Neuronal stem cell (in vitro differentiated cells): ENCODE results near the gene IGF1R.
A peak's percentile ranks its signal among the peaks of the same experiment; 100 is the strongest.

ENCODE experiments used
- DNase-seq: peaks from one replicate; pipeline ENCODE4 v3.0.0-alpha.2; 2013; ENCODE audit warnings: low spot score
- H2AFZ ChIP-seq: one replicate; pipeline ENCODE4 v1.6.1; 2013; ENCODE audit warnings: mild to moderate bottlenecking, low read length, inconsistent platforms
- H2AK5ac ChIP-seq: 2 replicates; pipeline ENCODE4 v1.6.1; 2013; ENCODE audit warnings: low read depth, mild to moderate bottlenecking, inconsistent platforms, low read length, moderate library complexity, mixed read lengths
- H2BK120ac ChIP-seq: 2 replicates; pipeline ENCODE4 v1.6.1; 2013; ENCODE audit warnings: low read depth, mild to moderate bottlenecking, inconsistent platforms, low read length, moderate library complexity, mixed read lengths
- H2BK12ac ChIP-seq: one replicate; pipeline ENCODE4 v1.6.1; 2013; ENCODE audit warnings: low read length, inconsistent platforms
- H2BK15ac ChIP-seq: 2 replicates; pipeline ENCODE4 v1.6.1; 2013; ENCODE audit warnings: mild to moderate bottlenecking, low read length, inconsistent platforms, mixed read lengths
- H2BK5ac ChIP-seq: one replicate; pipeline ENCODE4 v1.6.1; 2013; ENCODE audit warnings: inconsistent platforms, mild to moderate bottlenecking, low read length, moderate library complexity
- H3K14ac ChIP-seq: one replicate; pipeline ENCODE4 v1.6.1; 2013; ENCODE audit warnings: low read length, inconsistent platforms
- H3K18ac ChIP-seq: 2 replicates; pipeline ENCODE4 v1.6.1; 2013; ENCODE audit warnings: low read length, inconsistent platforms
- H3K23ac ChIP-seq: 2 replicates; pipeline ENCODE4 v1.6.1; 2013; ENCODE audit warnings: low read depth, mild to moderate bottlenecking, mixed read lengths, low read length, inconsistent platforms; ENCODE audit not compliant: poor library complexity
- H3K27ac ChIP-seq: replicated peaks from 3 replicates; pipeline ENCODE4 v1.5.1; 2013; ENCODE audit warnings: low read length, inconsistent platforms
- H3K27me3 ChIP-seq, 3 experiments: 2 replicates each; pipeline ENCODE4 v1.6.1; 2013; ENCODE audit warnings: low read length in 3 of 3, mild to moderate bottlenecking in 2 of 3, inconsistent platforms in 1 of 3, low read depth in 1 of 3, mixed read lengths in 1 of 3, moderate library complexity in 1 of 3; ENCODE audit not compliant: control insufficient read depth in 3 of 3, insufficient read depth in 3 of 3
- H3K36me3 ChIP-seq, 2 donors: replicated peaks in 1 of 2; 2 replicates each; pipeline ENCODE4 v1.6.1; 2013; ENCODE audit warnings: low read length in 2 of 2; ENCODE audit not compliant: control insufficient read depth in 2 of 2, insufficient read depth in 2 of 2
- H3K4ac ChIP-seq: 2 replicates; pipeline ENCODE4 v1.6.1; 2013; ENCODE audit warnings: inconsistent platforms, mild to moderate bottlenecking, low read length, moderate library complexity
- H3K4me1 ChIP-seq, 2 donors: 1 replicate in 1 of 2; 2 replicates in 1 of 2; pipeline ENCODE4 v1.6.1; 2013; ENCODE audit warnings: low read length in 2 of 2, low read depth in 1 of 2; ENCODE audit not compliant: control insufficient read depth in 2 of 2, insufficient read depth in 1 of 2
- H3K4me2 ChIP-seq: one replicate; pipeline ENCODE4 v1.6.1; 2013; ENCODE audit warnings: mild to moderate bottlenecking, low read length, inconsistent platforms; ENCODE audit not compliant: insufficient read depth, poor library complexity, severe bottlenecking
- H3K4me3 ChIP-seq, 2 donors: 2 replicates each; pipeline ENCODE4 v1.5.1; 2013; ENCODE audit warnings: low read length in 2 of 2, mild to moderate bottlenecking in 2 of 2, inconsistent platforms in 1 of 2, moderate library complexity in 1 of 2
- H3K79me1 ChIP-seq: one replicate; pipeline ENCODE4 v1.6.1; 2013; ENCODE audit warnings: low read depth, mild to moderate bottlenecking, inconsistent platforms, low read length, moderate library complexity
- H3K9ac ChIP-seq: one replicate; pipeline ENCODE4 v1.6.1; 2013; ENCODE audit warnings: mild to moderate bottlenecking, low read depth, low read length, inconsistent platforms; ENCODE audit not compliant: poor library complexity
- H3K9me3 ChIP-seq, 2 donors: replicated peaks in 1 of 2; 2 replicates each; pipeline versions ENCODE3 to v1.6.1; 2013; ENCODE audit warnings: low read length in 2 of 2, mild to moderate bottlenecking in 2 of 2, inconsistent platforms in 1 of 2, low read depth in 1 of 2, mixed read lengths in 1 of 2, moderate library complexity in 1 of 2; ENCODE audit not compliant: control insufficient read depth in 2 of 2, insufficient read depth in 1 of 2
- H4K8ac ChIP-seq: one replicate; pipeline ENCODE4 v1.6.1; 2013; ENCODE audit warnings: low read depth, mild to moderate bottlenecking, inconsistent platforms, low read length, moderate library complexity
- H4K91ac ChIP-seq: one replicate; pipeline ENCODE4 v1.6.1; 2013; ENCODE audit warnings: low read length, low read depth, mild to moderate bottlenecking, inconsistent platforms; ENCODE audit not compliant: poor library complexity
- WGBS, 2 donors: extraction: QIAGEN DNeasy Blood & Tissue Kit; methylation state at CpG; one replicate each; pipeline ENCODE4 v1.1.7; 2013; ENCODE audit warnings: missing lambda C conversion rate in 2 of 2, mixed read lengths in 1 of 2; ENCODE audit not compliant: insufficient read length in 2 of 2, insufficient replicate concordance in 1 of 2; ENCODE audit errors: extremely low coverage in 2 of 2; 5-methylcytosine and 5-hydroxymethylcytosine counted together

The IGF1R gene

DNA sequence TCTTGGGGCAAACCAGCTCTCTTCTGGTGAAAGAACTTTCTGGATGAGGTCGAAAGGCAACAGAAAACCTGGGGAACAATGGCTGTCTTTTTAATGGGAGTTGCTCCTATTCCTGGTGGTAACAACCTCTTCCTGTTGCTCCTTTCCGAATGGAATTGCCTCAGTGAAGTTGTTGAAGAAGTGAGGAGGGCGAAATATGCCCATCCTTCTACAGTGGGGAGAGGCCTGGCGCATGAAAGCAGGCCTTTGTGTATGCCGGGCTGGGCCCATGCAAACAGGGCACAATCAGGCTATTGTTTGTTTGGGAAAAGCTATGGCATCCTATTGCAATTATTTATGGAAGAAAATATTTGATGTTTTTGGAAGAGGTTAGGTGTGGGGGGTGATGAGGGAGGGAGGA lies 166.9 kb downstream of the IGF1R start:
- Histone ChIP-seq H3K9me3 (peaks cover 0 to 30% of the 10 kb centered on the region in 2 donors), H3K4me3 (no peak overlapping the region), H3K23ac (no peak overlapping the region), H3K79me1 (peaks cover 4% of the 10 kb centered on the region), H3K4me2 (no peak overlapping the region), H3K9ac (no peak overlapping the region), H4K8ac (no peak overlapping the region), H2AFZ (no peak overlapping the region), H3K18ac (no peak overlapping the region), H3K14ac (no peak overlapping the region), H2AK5ac (no peak overlapping the region), H3K4ac (no peak overlapping the region), H3K36me3 (peaks cover 0 to 15% of the 10 kb centered on the region in 2 donors), H2BK15ac (no peak overlapping the region), H3K27me3 (no peaks in the 10 kb centered on the region), H2BK5ac (no peak overlapping the region), H3K27ac (no peak overlapping the region), H2BK120ac (no peak overlapping the region), H3K4me1 (peaks cover 0 to 3% of the 10 kb centered on the region in 2 donors), H2BK12ac (no peak overlapping the region), H4K91ac (no peak overlapping the region)
- no CpG with 5 or more reads among the region's 5 CpGs for WGBS, 2 donors
- no peak for DNase-seq

DNA sequence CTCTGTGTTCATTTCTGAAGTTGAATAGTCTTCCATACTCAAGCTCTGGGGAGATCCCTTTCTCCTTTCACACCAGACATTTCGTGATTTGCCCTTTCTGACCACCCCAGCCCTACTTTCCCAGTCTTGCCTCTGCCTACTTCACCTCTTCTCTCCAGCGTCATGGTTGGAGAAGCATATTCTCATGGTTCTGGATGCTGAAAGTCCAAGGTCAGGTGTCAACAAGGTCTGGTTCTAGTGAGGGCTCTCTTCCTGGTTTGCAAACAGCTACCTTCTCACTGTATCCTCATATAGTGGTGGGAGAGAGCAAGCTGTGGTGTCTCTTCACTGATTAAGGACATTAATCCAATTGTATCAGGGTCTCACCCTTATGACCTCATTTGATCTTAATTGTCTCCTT lies 169.4 kb downstream of the IGF1R start:
- H2AK5ac ChIP-seq, result no peak overlapping the region
- no peak overlapping the region for H3K4me3 ChIP-seq
- H3K79me1 ChIP-seq, result peaks cover 5% of the 10 kb centered on the region
- H3K27me3 ChIP-seq, result no peaks in the 10 kb centered on the region
- no peak overlapping the region for H4K91ac ChIP-seq
- H3K4me2 ChIP-seq, result no peak overlapping the region
- no peak overlapping the region for H4K8ac ChIP-seq
- H2AFZ ChIP-seq, result no peak overlapping the region
- no peak overlapping the region for H3K14ac ChIP-seq
- no peak overlapping the region for H2BK12ac ChIP-seq
- no peak overlapping the region for H3K18ac ChIP-seq
- no peak for DNase-seq
- no peak overlapping the region for H3K23ac ChIP-seq
- no peak overlapping the region for H2BK5ac ChIP-seq
- peaks cover 0 to 15% of the 10 kb centered on the region in 2 donors for H3K36me3 ChIP-seq
- no peak overlapping the region for H3K27ac ChIP-seq
- H2BK15ac ChIP-seq, result no peak overlapping the region
- H3K9ac ChIP-seq, result no peak overlapping the region
- no CpG with 5 or more reads among the region's 2 CpGs for WGBS, 2 donors
- peaks cover 2 to 6% of the 10 kb centered on the region in 2 donors for H3K4me1 ChIP-seq
- no peak overlapping the region for H3K4ac ChIP-seq
- H3K9me3 ChIP-seq, result peaks cover 0 to 36% of the 10 kb centered on the region in 2 donors
- H2BK120ac ChIP-seq, result no peak overlapping the region

DNA sequence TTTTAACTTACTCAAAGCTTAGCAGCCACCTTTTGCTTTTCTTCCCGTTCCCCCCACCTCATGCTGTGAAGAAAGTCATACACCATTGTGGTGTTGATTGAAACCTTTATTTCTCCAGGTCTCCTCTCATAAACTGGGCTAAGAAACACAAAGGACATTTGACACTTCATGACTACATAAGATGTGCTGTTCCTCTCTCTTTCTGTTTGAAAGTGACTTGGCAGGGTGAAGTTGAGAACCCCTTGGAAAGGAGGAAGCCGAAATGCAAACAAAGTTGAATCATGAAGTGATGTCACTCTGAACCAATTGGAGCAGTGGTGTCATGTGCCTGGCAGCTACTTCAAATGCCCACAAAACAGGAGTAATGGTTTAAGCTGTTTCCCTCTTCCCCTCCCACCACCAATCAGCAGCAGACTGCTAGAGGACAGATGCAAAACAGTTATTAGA lies 174.7 kb downstream of the IGF1R start:
- Histone ChIP-seq H3K36me3 (peaks cover 0 to 22% of the 10 kb centered on the region in 2 donors), H3K27ac (peak overlapping the region; percentile 2)

DNA sequence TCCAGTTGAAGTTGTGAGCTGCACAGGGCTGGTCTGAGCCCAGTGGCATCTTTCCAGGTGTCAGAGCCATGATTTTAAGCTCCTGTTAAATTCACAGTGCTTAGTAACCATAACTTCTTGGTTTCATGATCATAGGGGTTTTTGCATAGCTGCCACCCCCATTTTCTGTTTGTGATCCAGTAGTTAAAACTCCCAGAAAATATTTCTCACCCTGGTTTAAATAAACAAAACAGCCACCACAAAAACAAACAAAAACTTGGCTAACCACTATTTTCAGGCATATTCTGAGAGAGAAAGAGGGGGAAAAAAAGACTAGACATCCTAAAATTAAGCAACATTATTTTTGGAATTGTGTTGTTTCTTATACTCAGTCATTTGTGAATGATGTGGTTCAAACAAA lies 175.3 kb downstream of the IGF1R start:
- Histone ChIP-seq H3K27ac (no peak overlapping the region), H2BK120ac (no peak overlapping the region), H3K4me1 (peaks cover 10 to 13% of the 10 kb centered on the region in 2 donors)

More for the DNA sequence above, 174.7 kb downstream of the IGF1R start:
- Histone ChIP-seq H2BK120ac (no peak overlapping the region), H2BK12ac (no peak overlapping the region), H3K4me3 (no peak overlapping the region), H3K18ac (no peak overlapping the region), H3K4me2 (no peak overlapping the region), H3K79me1 (peaks cover 13% of the 10 kb centered on the region), H3K23ac (no peak overlapping the region), H4K8ac (no peak overlapping the region), H3K4me1 (peaks cover 10 to 16% of the 10 kb centered on the region in 2 donors), H2AFZ (no peak overlapping the region), H3K27me3 (no peaks in the 10 kb centered on the region), H3K14ac (no peak overlapping the region), H3K4ac (no peak overlapping the region), H2BK5ac (no peak overlapping the region), H4K91ac (no peak overlapping the region), H2AK5ac (no peak overlapping the region), H3K9me3 (peaks cover 7 to 65% of the 10 kb centered on the region in 2 donors), H2BK15ac (no peak overlapping the region), H3K9ac (no peak overlapping the region)
- DNase-seq, result no peak
- no CpG with 5 or more reads among the region's 2 CpGs for WGBS, 2 donors

More for the DNA sequence above, 175.3 kb downstream of the IGF1R start:
- Histone ChIP-seq H3K4me2 (no peak overlapping the region), H2AK5ac (no peak overlapping the region), H3K14ac (no peak overlapping the region), H3K36me3 (peaks cover 0 to 22% of the 10 kb centered on the region in 2 donors), H3K9ac (no peak overlapping the region), H3K4ac (no peak overlapping the region), H3K9me3 (peaks cover 9 to 67% of the 10 kb centered on the region in 2 donors), H2BK5ac (no peak overlapping the region), H3K23ac (no peak overlapping the region), H2BK15ac (no peak overlapping the region), H2AFZ (no peak overlapping the region), H3K18ac (no peak overlapping the region), H3K27me3 (no peaks in the 10 kb centered on the region), H2BK12ac (no peak overlapping the region), H4K91ac (no peak overlapping the region), H3K4me3 (no peak overlapping the region), H3K79me1 (peaks cover 15% of the 10 kb centered on the region), H4K8ac (no peak overlapping the region)
- DNase-seq, result no peak
